Endometrial microvascular endothelial cells (primary cell): ENCODE measurements around the gene PSEN2. TPM values are rescaled to one million over a fixed set of nuclear protein-coding genes. Genes with fewer than 3 reads are reported as not detected.

Experiments used
- in situ Hi-C: cut with HindIII; loops from 2 replicates; pipeline ENCODE4 v1.10.0; 2017; ENCODE audit warnings: low sequenced_read_pairs, low pct_unique_long_range_greater_than_20kb; ENCODE audit errors: inconsistent ontology term
- total RNA-seq: library from RNA; depleted of rRNA; stranded (reverse); fragments of >200 nt; gene quantifications from one replicate; pipeline ENCODE4 v1.2.3, GENCODE V29; 2015; ENCODE audit errors: inconsistent ontology term

Gene PSEN2
- total RNA-seq, 1 donor from 2014 or later, result 19.0 TPM

DNA sequence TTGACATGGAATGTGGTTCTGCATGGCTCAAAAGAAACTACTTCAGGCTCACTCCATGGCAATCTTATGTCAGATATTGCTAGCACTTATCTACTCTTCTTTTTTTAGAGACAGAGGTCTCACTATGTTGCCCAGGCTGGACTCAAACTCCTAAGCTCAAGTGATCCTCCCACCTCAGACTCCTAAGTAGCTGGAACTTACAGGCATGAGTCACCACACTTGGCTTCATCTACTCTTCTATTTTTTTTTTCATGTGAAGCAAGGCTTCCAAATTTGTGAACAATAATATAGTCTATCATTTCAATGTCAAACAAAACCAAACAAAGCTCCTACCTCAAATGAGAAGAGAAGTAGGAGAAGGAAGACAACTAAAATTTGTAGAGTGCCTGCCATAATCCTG is 7.5 kb upstream of the PSEN2 start:
- in situ Hi-C loops, result no loop called here

DNA sequence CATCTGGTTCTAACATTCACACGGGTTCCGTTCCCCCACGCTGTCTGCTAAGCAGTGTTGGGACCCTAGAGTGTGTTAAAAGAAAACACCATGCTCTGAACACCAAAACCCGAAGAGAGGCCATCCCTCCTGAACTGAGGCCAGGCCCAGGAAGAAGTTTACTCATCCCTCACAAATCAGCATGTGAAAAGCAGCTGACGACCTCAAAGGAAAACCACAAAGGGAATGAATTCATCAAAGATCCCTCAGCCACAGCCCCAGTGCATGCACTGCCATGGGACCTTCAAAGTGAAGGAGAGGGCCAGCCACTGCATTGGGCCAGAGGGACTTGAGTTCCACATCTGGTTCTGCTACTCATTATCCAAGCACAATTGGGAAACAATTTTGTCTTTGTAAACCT is 7.0 kb upstream of the PSEN2 start:
- in situ Hi-C loops, result no loop called here

DNA sequence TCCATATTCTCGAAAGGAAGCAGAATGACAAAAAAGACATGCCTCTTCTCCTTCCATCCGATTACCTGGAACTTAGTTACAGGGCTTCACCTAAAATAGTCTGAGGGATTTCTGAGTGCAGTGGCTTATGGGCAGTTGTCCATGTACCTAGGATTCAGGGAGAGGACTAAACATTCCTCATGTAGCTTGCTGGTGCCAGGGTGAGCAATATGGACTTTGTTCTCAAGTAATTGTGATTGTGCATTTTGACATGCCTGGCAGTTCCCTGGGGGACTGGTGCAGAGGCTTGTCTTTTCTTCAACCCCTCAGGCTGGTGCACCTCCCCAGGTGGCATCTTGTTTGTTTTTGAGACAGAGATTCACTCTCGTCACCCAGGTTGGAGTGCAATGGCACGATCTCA is 6.1 kb upstream of the PSEN2 start:
- in situ Hi-C loops, result no loop called here

DNA sequence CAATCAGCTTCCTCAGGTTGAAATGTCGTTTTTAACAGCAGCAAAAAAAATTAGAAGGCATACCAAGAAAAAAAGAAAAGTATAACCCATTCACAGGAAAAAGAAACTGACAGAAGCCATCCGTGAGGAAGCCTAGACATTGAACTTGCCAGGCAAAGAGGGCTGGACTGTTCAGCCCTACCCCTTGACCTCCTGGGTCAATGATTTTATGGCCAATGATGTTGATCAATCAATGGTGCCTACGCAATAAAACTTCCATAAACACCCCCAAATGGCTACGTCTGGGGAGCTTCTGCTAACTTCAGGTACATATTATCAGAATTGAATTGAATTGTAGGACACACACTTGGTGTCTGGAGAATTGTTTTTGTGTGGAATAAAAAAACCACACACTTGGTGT is 4.8 kb upstream of the PSEN2 start:
- in situ Hi-C loops, result no loop called here

DNA sequence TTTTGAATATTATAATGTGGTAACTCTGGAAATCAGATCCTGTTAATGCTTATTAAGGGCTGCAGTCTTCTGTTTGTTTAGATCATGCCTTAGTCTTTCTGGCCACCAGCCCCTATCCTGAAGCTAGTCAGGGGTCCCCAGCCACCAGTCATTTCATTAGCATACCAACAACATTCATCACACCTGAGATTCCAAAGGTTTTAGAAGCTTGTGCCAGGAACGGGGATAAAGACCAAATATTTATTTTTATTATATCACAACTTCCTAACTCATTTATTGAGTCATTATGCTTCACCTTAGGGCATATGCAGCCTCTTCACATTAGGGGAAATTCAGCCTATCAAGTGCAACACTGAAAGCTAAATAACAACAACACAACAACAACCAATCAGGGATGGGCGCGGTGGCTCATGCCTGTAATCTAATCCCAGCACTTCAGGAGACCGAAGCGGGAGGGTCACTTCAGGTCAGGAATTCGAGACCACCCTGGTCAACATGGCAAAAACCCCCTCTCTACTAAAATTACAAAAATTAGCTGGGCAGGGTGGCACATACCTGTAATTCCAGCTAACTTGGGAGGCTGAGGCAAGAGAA is 2.9 kb upstream of the PSEN2 start:
- in situ Hi-C loops, result no loop called here

DNA sequence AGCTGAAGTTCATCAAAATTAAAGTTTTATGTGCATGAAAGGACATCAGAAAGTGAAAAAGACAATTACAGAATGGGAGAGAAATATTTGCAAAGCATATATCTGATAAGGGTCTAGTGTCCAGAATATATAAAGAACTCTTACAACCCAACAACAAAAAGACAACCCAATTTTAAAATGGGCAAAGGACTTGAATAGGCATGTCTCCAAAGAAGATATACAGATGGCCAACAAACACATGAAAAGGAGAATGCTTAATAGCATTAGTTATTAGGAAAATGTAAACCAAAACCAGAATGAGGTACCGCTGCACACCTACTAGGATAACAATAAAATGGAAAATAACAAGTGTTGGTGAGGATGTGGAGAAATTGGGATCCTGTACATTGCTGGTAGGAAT is 1.7 kb upstream of the PSEN2 start:
- in situ Hi-C loops, result no loop called here

DNA sequence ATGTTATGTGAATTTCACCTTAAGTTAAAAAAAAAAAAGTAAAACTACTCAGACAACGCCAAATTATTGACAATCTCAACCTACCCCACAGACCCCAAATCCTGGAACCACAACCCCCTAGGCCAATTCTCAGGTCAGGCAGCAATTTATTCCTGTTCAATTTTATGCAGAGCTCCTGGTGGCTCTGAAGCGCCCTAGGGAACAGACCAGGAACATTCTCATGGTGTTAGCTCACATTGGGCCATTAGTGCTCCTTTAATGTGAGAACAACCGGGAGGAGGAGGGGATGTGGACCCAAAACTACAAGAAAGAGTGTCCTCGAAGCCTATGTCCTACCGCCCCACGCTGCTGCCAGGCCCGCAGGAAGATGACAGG is 403 bp upstream of the PSEN2 start:
- in situ Hi-C loops, result no loop called here

DNA sequence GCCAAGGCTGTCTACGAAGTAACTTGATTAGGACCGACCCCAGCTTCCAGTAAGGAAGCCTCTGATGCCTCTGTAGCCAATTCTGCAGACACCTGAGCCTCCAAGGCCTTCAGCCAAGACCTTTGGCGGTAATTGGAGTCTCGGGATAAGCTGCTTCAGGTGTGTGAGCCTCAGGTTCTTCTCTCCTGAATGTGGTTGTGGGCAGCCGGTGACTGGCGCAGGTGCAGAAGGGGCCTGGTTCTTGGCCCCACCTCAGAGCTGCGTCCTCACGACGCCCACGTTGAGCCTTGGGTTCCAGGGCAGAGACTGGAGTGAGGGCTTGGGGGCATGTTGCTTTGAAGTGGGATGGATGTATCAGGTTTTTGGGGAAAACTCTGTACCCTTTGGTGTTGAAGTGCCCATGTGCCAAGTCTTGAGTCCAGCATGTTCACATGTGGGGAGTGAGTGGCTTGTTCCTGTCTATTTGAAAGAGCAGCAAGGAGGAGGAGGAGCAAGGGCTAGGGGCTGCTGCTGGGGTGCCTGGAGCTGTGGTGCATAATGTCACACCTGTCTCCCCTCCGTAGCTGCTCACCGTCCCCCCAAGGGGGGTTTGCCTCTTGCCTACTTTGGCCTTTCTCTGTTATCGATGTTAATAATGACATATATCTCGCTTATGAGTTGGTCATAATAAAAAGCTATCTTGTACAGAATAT is 1.4 kb downstream of the PSEN2 start:
- in situ Hi-C loops, result no loop called here

DNA sequence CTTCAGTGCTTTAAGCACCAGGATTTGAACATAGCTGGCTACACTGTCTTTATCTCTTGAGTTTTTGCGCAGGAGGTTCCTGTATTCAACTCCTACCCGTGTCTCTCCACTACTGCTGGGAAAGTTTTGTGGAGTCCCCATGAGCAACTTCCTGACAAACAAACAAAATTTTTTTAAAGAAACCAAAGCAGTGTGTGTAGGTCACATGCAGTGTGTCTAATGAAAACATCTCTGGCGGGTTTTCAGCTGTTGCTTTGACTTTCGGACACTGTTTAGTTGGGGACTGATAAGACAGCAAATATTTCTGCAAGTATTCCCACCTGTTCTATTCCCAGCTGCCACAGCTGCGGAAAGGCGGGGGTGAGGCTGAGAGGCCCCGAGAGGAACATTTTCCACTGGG is 2.0 kb downstream of the PSEN2 start:
- in situ Hi-C loops, result no loop called here

DNA sequence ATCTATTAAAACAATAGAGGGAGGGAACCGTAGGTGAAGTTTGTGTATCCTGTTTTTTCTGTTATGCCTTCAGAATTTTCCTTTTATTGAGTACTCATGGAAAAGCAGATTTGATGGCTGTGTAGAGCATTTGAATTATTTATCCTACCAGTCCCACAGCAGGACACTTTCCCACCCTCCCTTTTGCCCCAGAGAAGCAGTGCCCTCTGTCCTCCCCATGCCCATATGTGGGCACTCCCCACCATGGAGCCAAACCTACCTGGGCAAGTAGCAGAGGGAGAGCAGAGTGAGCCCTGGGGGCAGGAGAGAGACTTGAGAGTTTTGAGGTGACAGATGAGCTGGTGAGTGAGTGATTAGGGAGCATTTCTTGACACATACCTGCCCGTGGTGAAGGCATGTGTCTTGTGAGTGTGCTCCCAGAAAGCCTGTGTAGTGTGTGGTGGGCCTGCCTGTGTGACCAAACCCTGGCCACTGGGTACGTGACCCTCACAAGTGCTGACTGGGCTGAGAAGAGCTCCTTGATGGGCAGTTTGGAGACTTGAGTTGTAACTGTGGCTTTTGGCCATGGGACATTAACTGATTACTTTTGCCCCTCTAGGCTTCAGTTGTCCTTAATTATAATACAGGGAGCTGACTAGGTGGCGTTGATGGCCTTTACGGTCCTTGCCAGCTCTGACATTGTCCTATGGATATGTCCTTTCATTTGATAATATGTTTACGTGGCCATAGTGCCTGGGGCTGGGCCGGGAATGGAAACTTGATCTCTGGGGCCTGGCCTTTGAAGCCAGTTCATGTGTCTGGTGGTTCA is 3.6 kb downstream of the PSEN2 start:
- in situ Hi-C loops, result no loop called here

DNA sequence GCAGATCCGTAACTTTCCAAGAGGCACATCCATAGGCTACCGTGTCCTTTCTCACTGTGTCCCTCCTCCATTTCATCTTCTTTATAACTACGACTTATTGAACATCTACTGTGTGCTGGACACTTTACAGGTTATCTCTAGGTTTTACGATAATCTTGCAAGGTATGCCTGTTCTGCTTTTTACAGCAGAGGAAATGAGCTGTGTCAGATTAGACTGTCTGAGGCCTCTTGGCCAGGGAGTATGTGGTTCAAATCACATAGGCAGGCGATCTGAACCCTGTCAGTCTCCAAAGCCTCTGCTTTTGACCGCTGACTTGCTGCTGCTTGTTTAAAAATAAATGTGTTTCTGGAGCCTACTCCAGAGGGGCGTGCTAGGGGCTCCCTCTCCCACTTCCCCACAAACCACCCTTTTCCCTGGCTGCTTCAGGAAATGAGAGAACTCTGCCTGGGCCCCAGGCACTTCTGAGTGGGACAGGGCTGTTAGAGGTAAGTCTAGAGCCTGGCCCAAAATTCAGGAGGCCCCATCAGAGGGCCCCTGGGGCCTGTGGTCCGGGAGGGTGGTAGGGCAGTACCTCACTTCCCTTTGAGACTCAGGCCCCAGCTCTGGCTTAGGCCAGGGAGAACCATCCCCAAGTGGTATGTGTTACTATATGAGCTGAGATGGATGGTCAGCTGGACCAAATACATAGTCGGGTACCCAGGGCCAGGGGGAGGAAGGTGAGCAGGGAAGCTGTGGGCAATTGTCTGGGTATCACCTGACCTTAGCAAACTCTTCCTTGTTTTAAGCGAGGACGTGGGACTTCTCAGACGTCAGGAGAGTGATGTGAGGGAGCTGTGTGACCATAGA is 4.4 kb downstream of the PSEN2 start:
- in situ Hi-C loops, result no loop called here

DNA sequence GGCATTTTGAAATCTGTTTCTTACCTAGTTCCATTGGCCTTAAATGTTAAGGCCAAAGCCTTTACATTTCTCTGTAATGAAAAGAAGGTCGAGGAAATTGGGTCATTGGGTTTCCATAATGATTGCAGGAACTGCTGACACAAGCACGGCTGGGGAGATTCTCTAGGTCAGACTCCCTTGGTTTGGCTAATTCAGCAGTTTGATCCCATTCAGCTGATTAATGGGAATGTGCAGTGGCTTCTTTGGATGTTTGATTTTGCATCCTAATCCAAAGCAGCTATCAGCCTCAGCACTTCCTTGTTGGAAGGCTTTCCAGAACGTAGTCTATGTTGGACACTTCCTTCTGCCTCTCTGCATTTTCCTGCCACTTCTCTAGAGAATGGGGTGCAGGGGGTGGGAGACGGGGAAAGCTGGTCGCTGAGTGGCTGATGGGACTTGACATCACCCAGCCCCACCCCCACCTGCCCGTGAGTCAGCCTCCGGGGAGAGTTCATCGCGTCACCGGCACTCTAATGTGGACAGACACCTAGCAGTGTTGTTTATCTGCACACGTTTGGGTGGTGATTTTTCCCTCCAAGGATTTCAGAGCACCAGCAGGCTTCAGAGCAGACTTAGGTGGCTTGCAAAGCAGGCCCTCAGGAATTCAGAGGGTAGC is 5.4 kb downstream of the PSEN2 start:
- in situ Hi-C loops, result no loop called here

DNA sequence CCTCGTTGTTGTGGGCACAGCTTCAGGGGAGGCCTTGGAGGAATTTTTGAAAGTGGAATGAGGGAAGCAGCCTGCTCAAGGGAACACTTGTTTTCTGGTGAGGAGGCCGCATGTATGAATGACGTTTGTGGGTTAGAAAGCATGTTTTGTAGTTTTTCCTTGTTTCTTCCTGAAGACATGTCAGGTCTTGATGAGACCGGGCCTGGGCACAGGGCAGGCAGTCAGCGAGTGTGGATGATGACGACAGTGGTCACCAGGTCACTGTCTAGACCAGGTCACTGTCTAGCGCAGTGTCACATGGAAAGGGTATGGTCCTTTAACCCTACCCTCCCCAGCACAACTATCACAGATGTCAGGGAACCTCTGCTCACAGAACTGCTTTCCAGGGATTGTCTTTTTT is 7.3 kb downstream of the PSEN2 start:
- in situ Hi-C loops, result no loop called here

DNA sequence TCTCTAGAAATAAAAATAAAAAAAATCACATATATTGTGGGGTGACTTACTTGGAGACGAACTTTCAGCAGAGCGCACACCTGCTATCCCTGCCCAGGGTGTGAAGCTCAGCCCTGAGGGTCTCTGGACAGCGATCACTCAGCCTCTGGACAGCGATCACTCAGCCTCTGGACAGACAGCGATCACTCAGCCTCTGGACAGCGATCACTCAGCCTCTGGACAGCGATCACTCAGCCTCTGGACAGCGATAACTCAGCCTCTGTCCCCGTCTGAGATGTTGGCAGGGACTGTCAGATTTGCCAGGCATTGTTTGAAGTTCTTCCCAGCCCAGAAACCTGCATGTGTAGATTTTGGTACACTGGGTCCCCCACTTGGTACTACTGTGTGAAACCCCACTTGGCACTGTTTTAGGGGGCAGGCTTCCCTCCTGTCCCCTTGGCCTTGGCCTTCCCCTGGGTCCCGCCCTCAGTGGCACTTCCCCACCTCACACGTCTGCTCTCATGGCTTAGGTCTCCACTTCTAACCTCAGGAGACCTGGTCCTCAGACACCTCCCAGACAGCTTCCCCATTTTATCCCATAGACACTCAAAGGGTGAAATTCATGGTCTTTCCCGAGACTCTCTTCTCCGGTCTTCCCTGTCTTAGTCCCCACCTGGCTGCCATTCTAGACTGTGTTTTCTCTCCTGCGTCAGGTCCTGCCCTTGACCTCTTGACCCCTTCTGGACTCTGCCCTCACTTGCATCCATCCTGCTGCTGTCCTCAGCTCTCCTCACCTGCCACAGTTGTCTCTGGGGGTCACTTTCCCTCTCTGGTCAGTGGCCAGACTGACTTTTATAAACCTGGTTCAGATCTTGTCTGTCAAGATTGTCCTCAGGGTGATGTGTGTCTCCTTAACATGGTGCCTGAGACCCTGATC is 10.2 kb downstream of the PSEN2 start:
- in situ Hi-C loops, result no loop called here

DNA sequence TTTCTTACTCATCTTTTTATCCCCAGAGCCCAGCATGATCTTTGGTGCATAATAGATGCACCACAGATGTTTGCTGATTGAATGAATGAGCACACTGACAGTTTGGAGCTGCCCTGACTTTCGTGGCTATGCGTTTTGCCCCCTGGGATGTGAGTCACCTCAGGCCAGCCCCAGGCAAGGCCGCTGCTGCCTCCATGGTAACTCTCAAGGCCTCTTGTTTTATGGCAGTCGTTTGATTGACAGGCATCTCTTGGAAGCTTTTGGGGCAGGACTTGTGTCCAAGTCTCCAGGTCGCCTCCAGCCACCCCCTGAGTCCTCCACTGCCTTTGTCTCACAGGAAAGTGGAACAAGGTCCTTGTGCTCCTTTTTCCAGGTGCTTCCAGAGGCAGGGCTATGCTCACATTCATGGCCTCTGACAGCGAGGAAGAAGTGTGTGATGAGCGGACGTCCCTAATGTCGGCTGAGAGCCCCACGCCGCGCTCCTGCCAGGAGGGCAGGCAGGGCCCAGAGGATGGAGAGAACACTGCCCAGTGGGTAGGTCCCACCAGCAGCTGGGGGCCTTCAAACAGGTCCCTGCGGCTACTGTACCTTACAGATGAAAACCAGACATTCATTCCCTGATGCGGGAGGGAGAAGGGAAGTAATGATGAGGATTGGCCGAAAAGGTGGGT is 11.2 kb downstream of the PSEN2 start:
- in situ Hi-C loops, result no loop called here

DNA sequence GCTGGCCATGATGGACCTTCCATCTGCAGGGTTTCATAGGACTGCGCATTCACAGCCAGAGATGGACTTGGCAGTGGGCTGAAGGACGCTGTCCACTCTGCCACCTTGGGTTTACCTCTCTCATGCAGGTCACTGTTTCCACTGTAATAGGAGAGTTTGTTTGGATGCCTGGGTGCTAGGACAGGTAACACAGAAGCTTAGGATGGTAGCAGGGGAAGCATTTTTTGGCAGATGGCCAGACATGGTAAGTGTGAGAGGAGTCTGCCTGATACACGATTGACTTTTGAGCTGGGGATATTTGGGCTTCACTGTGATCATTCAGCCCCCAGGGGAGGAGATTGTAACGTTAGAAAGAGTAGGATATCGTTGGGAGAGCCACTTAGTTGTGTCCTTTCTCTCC is 11.8 kb downstream of the PSEN2 start:
- in situ Hi-C loops, result no loop called here

DNA sequence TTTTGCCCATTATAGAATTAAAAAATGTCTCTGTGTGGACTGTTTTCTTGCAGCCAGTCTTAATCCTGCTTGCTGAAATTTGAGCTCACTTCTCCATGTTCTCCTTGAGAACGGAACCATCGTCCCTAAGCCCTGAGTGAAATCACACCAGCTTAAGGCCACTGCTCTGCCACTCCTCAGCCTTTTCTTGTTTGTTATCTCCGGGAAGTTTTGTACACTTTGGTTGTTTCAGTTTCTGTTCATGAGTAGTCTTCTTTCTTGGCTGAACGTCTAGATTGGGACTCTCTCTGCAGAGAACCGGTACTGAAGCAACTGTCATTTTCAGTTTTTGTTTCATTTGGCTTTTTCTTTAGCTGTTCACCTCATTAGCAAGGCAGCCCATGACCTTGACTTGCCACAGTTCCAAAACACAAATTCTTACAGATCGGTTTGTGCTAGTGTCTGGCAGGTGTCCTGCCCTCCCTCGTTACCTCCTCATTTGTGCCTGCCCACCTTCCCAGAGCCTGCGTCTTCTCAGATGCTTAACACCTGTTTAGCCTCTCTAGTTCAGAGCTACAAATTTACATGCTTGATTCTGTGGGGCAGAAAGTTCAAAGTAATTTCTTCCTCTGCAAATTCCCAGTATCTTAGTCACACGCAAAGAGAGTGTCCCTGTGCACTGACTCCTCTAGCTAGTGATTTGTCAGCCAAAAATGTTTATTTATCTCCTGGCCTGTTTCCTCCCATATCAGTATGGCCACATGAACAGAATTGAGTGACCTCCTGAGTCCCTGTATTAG is 12.4 kb downstream of the PSEN2 start:
- in situ Hi-C loops, result no loop called here
